Myometrial cell (primary cell): ENCODE results near the gene CDH20. TPM values are rescaled to one million over a fixed set of nuclear protein-coding genes. Genes with fewer than 3 reads are reported as not detected.

Experiments used
- total RNA-seq: library from RNA; depleted of rRNA; stranded (reverse); fragments of >200 nt; gene quantifications from 2 replicates; pipeline ENCODE4 v1.2.3, GENCODE V29; 2015

The CDH20 gene
- 0.35 and 0.86 TPM in 2 replicates for total RNA-seq

GRCh38 chr18:61333271-61333745 lies at the start of gene CDH20:
Gene CDH20, plus strand, starts transcription at chr18:61333430.

